ENCODE results near the gene DPY19L1. TPM values are rescaled to one million over a fixed set of nuclear protein-coding genes. Genes with fewer than 3 reads are reported as not detected.
"Not testable (repeated sequence)": the region's sequence is repeated elsewhere in the genome, so short reads cannot be mapped to it uniquely, and the experiment has no call there.

Gene DPY19L1
- total RNA-seq, 1 experiment from 2014 or later: 119 TPM

- peak; percentile 75 for DNase-seq (ENCODE audit: low spot score)
Observed at GRCh38 chr7:35035511-35035961, 1.7 kb downstream of the DPY19L1 start.

DNA sequence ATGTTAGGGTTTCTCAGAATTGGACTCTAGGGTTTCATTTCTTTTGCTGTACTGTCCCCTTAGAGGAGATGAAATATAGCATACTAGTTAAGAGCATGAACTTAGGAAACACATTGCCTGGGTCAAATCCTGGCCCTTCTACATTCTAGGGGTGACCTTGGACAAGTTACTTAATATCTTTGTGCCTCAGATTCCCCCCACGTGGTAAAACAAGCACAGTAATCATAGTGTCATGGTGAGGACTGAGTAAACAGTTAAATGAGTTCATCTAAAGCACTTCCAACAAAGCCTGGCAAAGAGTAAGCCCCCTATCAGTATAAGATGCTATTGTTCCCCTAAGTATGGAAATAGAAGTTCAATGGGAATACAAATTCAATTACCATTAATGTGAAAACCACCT is 5.1 kb downstream of the DPY19L1 start:
- no peak for DNase-seq (ENCODE audit: low spot score)

- no peak for DNase-seq (ENCODE audit: low spot score)
Observed at GRCh38 chr7:35030848-35031247, 6.4 kb downstream of the DPY19L1 start.

DNA sequence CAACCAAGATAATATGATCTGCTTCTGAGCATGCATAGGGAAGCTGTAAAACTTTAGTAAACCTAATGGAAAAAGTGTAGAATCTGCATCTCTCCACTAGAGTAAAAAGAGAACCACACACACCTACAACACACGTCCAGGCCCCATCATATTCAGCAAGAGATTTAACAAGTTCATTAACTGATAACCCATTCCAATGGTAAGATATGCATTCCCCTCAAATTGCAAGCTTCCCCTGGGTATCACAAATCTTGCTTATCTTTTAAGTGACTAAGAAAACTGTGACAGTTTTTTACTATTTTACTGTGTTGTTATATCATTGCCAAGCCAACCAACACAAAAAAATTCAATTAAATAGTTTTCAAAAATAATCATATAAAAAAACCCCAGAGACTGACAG is 8.0 kb downstream of the DPY19L1 start:
- no peak for DNase-seq (ENCODE audit: low spot score)

DNA sequence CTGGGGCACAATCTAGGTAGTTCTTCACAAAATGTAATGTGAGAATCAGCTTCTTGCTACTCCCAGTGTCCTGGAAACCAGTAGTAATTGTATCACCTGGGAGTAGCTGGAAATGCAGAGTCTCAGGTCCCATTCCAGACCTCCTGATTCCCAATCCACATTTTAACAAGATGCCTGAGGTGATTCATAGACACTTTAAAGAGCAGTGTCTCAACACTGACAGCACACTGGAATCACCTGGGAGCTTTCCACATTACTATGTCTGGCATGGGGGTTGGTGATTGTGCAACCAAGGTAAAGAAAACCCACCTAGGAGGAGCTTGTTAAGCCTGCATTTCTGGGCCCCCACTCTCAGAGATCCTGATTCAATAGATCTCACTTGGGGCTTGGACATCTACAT is 11.1 kb downstream of the DPY19L1 start:
- no peak for DNase-seq (ENCODE audit: low spot score)

- DNase-seq (ENCODE audit: low spot score): no peak
Observed at GRCh38 chr7:35025369-35025870, 11.9 kb downstream of the DPY19L1 start.

GRCh38 chr7:35024298-35024697 is 13.0 kb downstream of the DPY19L1 start:
- DNase-seq (ENCODE audit: low spot score): no peak

GRCh38 chr7:35022725-35023124 is 14.6 kb downstream of the DPY19L1 start:
- no peak for DNase-seq (ENCODE audit: low spot score)

- DNase-seq (ENCODE audit: low spot score): no peak
Observed at GRCh38 chr7:35021445-35021844, 15.8 kb downstream of the DPY19L1 start.

GRCh38 chr7:35019801-35020200 is 17.5 kb downstream of the DPY19L1 start:
- no peak for DNase-seq (ENCODE audit: low spot score)

DNA sequence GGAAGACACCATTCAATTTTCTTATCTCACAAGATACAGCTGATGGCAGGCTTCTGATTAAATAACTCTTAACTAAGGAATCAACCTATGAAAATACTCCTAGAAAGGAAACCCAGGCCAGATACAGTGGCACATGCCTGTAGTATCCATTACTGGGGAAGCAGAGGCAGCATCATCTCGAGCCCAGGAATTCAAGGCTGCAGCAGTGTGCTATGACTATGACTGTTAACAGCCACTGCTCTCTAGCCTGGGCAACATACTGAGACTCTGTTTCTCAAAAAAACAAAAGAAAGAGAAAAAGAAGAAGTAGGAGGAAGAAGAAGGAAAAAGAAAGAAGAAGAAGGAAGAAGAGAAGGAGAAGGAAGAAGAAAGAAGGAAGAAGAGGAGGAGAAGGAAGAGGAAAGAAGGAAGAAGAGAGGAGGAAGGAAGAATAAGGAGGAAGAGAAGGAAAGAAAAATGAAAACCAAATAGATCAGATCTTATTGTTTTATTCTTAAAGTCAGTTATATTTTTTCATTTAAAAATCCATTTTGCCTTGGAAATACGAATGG is 18.0 kb downstream of the DPY19L1 start:
- no peak for DNase-seq (ENCODE audit: low spot score)

- peak; percentile 87 for DNase-seq (ENCODE audit: low spot score)
Observed at GRCh38 chr7:35015346-35015859, 21.9 kb downstream of the DPY19L1 start.

DNA sequence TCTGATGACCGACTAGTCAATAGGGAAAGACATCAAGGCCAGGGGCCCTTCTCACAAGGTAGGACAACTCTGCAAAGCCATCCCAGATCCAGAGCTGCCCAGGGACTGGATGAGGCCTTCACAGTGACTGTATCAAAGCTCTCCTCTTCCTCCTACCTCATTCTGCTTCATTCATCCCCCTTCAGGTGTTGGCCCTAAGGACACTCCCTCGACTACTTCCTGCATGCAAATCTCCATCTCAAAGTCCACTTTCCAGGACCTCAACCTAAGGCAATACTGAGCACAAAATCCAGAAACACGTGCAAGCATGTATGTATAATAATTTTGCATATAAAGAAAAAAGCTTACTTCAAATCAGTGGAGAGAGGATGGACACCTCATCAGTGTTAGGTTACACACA is 25.1 kb downstream of the DPY19L1 start:
- no peak for DNase-seq (ENCODE audit: low spot score)

- no peak for DNase-seq (ENCODE audit: low spot score)
Observed at GRCh38 chr7:35011085-35011484, 26.2 kb downstream of the DPY19L1 start.

GRCh38 chr7:35007768-35008167 is 29.5 kb downstream of the DPY19L1 start:
- no peak for DNase-seq (ENCODE audit: low spot score)

GRCh38 chr7:35004531-35005095 is 32.7 kb downstream of the DPY19L1 start:
- peak; percentile 41 for DNase-seq (ENCODE audit: low spot score)

DNA sequence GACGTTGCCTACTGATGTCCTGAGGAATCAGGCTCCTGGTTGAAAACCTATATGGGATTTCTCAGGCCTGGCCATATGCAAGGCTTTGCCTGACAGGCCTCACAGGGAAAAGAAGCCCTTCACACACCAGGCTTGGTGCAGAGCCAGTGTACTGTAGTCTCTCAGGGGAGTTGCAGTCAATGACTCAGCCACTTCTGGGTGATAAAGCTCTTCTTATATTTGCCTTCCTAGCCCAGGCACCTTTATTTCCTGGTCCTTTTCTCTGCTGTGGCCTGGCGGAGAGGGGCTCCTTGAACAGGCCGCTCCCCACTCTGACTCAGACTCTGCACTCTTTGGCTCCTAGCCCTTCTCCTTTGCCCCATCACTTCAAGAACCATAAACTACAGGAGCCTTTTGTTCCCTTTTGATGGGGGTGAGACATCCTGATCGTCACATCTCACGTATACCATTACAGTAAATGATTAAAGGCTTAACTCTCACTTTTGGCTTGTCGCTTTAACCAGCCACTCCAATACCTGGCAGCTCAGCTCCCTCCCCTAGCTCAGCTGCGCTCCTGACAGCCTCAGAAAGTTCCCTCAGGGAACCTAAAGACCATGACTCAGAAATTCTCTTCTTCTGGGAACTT is 33.5 kb downstream of the DPY19L1 start:
- DNase-seq (ENCODE audit: low spot score): peak; percentile 99

- DNase-seq (ENCODE audit: low spot score): peak; percentile 60
Observed at GRCh38 chr7:35003177-35003650, 34.1 kb downstream of the DPY19L1 start.

- not testable (repeated sequence) for DNase-seq (ENCODE audit: low spot score)
Observed at GRCh38 chr7:34998335-34998734, 39.0 kb downstream of the DPY19L1 start.

- DNase-seq (ENCODE audit: low spot score): not testable (repeated sequence)
Observed at GRCh38 chr7:34996423-34997090, 40.7 kb downstream of the DPY19L1 start.

- no peak for DNase-seq (ENCODE audit: low spot score)
Observed at GRCh38 chr7:34995757-34996156, 41.5 kb downstream of the DPY19L1 start.

All from H4 (cell line).